IMR-90 (cell line): ENCODE results near the gene TTF2. TPM values are rescaled to one million over a fixed set of nuclear protein-coding genes. Genes with fewer than 3 reads are reported as not detected.

Experiments used
- ATAC-seq: fragments of 200-7000 bp; cut with Tn5 transposase; 2 replicates; pipeline ENCODE4 v1.9.1; 2020; ENCODE audit warnings: low read depth, mild to moderate bottlenecking, moderate library complexity
- BruUV-seq: library from RNA; stranded (reverse); fragments of 400-500 nt; replicated peaks from 2 replicates; lab custom pipeline; 2021; lab: Mats Ljungman, UMichigan
- CTCF ChIA-PET: fragments of 300-600 bp; formaldehyde crosslinking; extraction: SDS; loops from one replicate; lab custom pipeline; 2021; ENCODE audit warnings: antibody characterized with exemption; lab: Yijun Ruan, JAX
- POLR2A ChIA-PET: fragments of 300-600 bp; sonication (Branson Sonifier 250); formaldehyde crosslinking; loops from one replicate; lab custom pipeline; 2022; ENCODE audit warnings: antibody characterized with exemption; ENCODE audit not compliant: unreplicated experiment; lab: Charles Lee
- DNase-seq: peaks from one replicate; pipeline ENCODE4 v3.0.0; 2013
- H2AFZ ChIP-seq: replicated peaks from 2 replicates; pipeline ENCODE3; 2013; ENCODE audit warnings: low read length, mild to moderate bottlenecking; ENCODE audit not compliant: poor library complexity
- H2AK5ac ChIP-seq: 2 replicates; pipeline ENCODE4 v1.6.1; 2013; ENCODE audit warnings: low read depth, low read length, inconsistent platforms
- H2AK9ac ChIP-seq: replicated peaks from 2 replicates; pipeline ENCODE3; 2013; ENCODE audit warnings: mild to moderate bottlenecking, low read depth, low read length, moderate library complexity; ENCODE audit not compliant: poor library complexity
- H2BK120ac ChIP-seq: 2 replicates; pipeline ENCODE4 v1.6.1; 2013; ENCODE audit warnings: low read depth, low read length, inconsistent platforms
- H2BK15ac ChIP-seq: 3 replicates; pipeline ENCODE4 v1.6.1; 2013; ENCODE audit warnings: low read depth, low read length, inconsistent platforms
- H2BK20ac ChIP-seq: 2 replicates; pipeline ENCODE4 v1.6.1; 2013; ENCODE audit warnings: low read depth, mild to moderate bottlenecking, inconsistent platforms, low read length, moderate library complexity
- H2BK5ac ChIP-seq: 2 replicates; pipeline ENCODE4 v1.6.1; 2013; ENCODE audit warnings: mild to moderate bottlenecking, low read depth, low read length, inconsistent platforms; ENCODE audit not compliant: poor library complexity, severe bottlenecking
- H3K14ac ChIP-seq: replicated peaks from 2 replicates; pipeline ENCODE4 v1.6.1; 2013; ENCODE audit warnings: low read depth, low read length, inconsistent platforms
- H3K18ac ChIP-seq: 2 replicates; pipeline ENCODE4 v1.6.1; 2013; ENCODE audit warnings: low read depth, low read length, control low read depth
- H3K23ac ChIP-seq: 2 replicates; pipeline ENCODE4 v1.6.1; 2013; ENCODE audit warnings: low read depth, low read length, inconsistent platforms
- H3K27ac ChIP-seq: 2 replicates; pipeline ENCODE4 v1.5.1; 2013; ENCODE audit warnings: mild to moderate bottlenecking, control low read depth, low read length; ENCODE audit not compliant: insufficient read depth
- H3K27me3 ChIP-seq: 2 replicates; pipeline ENCODE4 v1.6.1; 2013; ENCODE audit warnings: low read length; ENCODE audit not compliant: control insufficient read depth, insufficient read depth
- H3K36me3 ChIP-seq: 2 replicates; pipeline ENCODE4 v1.6.1; 2013; ENCODE audit warnings: low read length, mixed read lengths; ENCODE audit not compliant: control insufficient read depth, insufficient read depth
- H3K4ac ChIP-seq: 2 replicates; pipeline ENCODE4 v1.6.1; 2013; ENCODE audit warnings: low read depth, low read length, inconsistent platforms
- H3K4me1 ChIP-seq: 2 replicates; pipeline ENCODE4 v1.6.1; 2013; ENCODE audit warnings: low read length, mixed read lengths; ENCODE audit not compliant: control insufficient read depth, insufficient read depth
- H3K4me2 ChIP-seq: 2 replicates; pipeline ENCODE4 v1.6.1; 2013; ENCODE audit warnings: low read depth, mild to moderate bottlenecking, control low read depth, low read length, moderate library complexity
- H3K4me3 ChIP-seq: 2 replicates; pipeline ENCODE4 v1.5.1; 2013; ENCODE audit warnings: low read depth, mild to moderate bottlenecking, control low read depth, low read length, moderate library complexity; ENCODE audit not compliant: insufficient read depth
- H3K56ac ChIP-seq: 2 replicates; pipeline ENCODE4 v1.6.1; 2013; ENCODE audit warnings: low read length, inconsistent platforms; ENCODE audit not compliant: insufficient read depth; ENCODE audit errors: extremely low read depth
- H3K79me1 ChIP-seq, 2 experiments: 2 replicates each; pipeline ENCODE4 v1.6.1; 2013; ENCODE audit warnings: low read length in 2 of 2, inconsistent platforms in 1 of 2, low read depth in 1 of 2
- H3K9ac ChIP-seq: 2 replicates; pipeline ENCODE4 v1.6.1; 2013; ENCODE audit warnings: low read depth, low read length, control low read depth
- H3K9me1 ChIP-seq: 2 replicates; pipeline ENCODE4 v1.6.1; 2013; ENCODE audit warnings: low read length, inconsistent platforms; ENCODE audit not compliant: insufficient read depth
- H3K9me3 ChIP-seq: 2 replicates; pipeline ENCODE4 v1.6.1; 2013; ENCODE audit warnings: low read length; ENCODE audit not compliant: control insufficient read depth, insufficient read depth
- H4K20me1 ChIP-seq: 2 replicates; pipeline ENCODE4 v1.6.1; 2013; ENCODE audit warnings: low read length, inconsistent platforms; ENCODE audit not compliant: insufficient read depth
- H4K5ac ChIP-seq: 2 replicates; pipeline ENCODE4 v1.6.1; 2013; ENCODE audit warnings: mild to moderate bottlenecking, low read depth, low read length, control low read depth
- H4K8ac ChIP-seq, 2 experiments: 2 replicates each; pipeline ENCODE4 v1.6.1; 2013; ENCODE audit warnings: low read depth in 2 of 2, low read length in 2 of 2, control low read depth in 1 of 2, inconsistent platforms in 1 of 2
- H4K91ac ChIP-seq: 2 replicates; pipeline ENCODE4 v1.6.1; 2013; ENCODE audit warnings: low read depth, low read length, inconsistent platforms; ENCODE audit not compliant: insufficient read depth
- POLR2A ChIP-seq: IDR thresholded peaks from 2 replicates; pipeline ENCODE4 v1.6.1; 2012; ENCODE audit warnings: mild to moderate bottlenecking, low read depth, low read length
- RCOR1 ChIP-seq: IDR thresholded peaks from 2 replicates; pipeline ENCODE4 v1.6.1; 2012; ENCODE audit warnings: mild to moderate bottlenecking, low read length, improper control_type of control experiment; ENCODE audit not compliant: insufficient replicate concordance
- RFX5 ChIP-seq: IDR thresholded peaks from 2 replicates; pipeline ENCODE4 v1.8.0; 2012; ENCODE audit warnings: low read depth, mild to moderate bottlenecking, low read length, moderate library complexity
- WGBS, 2 experiments: methylation state at CpG; one replicate each; pipeline versions ENCODE4 v1.1.5 to v1.1.7; 2013; ENCODE audit warnings: missing lambda C conversion rate in 2 of 2; ENCODE audit not compliant: insufficient read length in 1 of 2; ENCODE audit errors: extremely low coverage in 2 of 2; 5-methylcytosine and 5-hydroxymethylcytosine counted together
- dilution Hi-C: fragments of 300-500 bp; cut with HindIII; formaldehyde crosslinking; loops from one replicate; pipeline ENCODE4 v1.14.3; 2018; ENCODE audit warnings: low sequenced_read_pairs; ENCODE audit not compliant: unreplicated experiment
- in situ Hi-C: fragments of 300-500 bp; cut with MboI; formaldehyde crosslinking; loops from 3 replicates; pipeline ENCODE4 v1.14.3; 2019; ENCODE audit warnings: low sequenced_read_pairs, inconsistent platforms, mixed read lengths
- intact Hi-C: fragments of 100-400 bp; cut with micrococcal nuclease; formaldehyde crosslinking; loops from 2 replicates; pipeline ENCODE4 v1.10.0; 2022
- polyA plus RNA-seq, 3 experiments: library from polyadenylated mRNA; depleted of rRNA; stranded (reverse); fragments of >200 nt; gene quantifications; 2 replicates each; pipeline ENCODE4 v1.2.3, GENCODE V29; 2012; ENCODE audit warnings: low replicate concordance in 1 of 3
- total RNA-seq: library from RNA; depleted of rRNA; stranded (reverse); fragments of >200 nt; gene quantifications from 2 replicates; pipeline ENCODE4 v1.2.3, GENCODE V29; 2012

TTF2 gene
- total and polyA plus RNA-seq, 2 of the 4 experiments (the other 2 are of a cell fraction) = 11.5 to 14.7 TPM

DNA sequence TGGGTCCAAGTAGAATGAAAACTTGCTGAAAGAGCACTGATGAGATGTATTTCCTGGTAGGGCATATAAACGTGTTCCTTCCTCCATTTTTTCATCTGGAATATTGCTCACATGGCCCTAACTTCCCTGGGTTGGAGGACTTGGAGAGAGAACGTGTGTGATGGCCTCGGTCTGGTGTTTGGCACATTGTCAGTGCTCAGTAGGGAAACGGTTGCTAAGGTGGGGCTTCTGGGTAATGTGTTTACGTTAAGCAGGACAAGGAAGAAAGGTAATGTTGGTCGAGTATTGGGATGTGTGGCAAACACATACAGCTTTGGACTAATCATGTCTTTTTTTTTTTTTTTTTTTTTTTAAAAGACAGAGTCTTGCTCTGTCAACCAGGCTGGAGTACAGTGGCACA lies 6.2 kb downstream of the TTF2 start:
- H3K4ac ChIP-seq = no peak overlapping the region
- H3K27ac ChIP-seq = no peak overlapping the region
- ChIA-PET CTCF (interaction anchor here (1.3 to 4.4 kb wide), 3 partner anchors 62 to 273 kb away, joined by 3 to 43 read pairs (median 41); no protein-coding TSS in a partner anchor), POLR2A (no interaction called here)
- no peak overlapping the region for H3K18ac ChIP-seq
- intact Hi-C loops (loop anchor here (10.0 kb wide), 2 partner anchors 688 to 858 kb away; partner anchors contain the start of genes GDAP2 and WDR3), in situ Hi-C loops (no loop called here), dilution Hi-C loops (no loop called here)
- ATAC-seq (no peak), DNase-seq (no peak)
- H2BK120ac ChIP-seq = no peak overlapping the region
- no peak overlapping the region for H2BK20ac ChIP-seq
- no peak overlapping the region for H3K56ac ChIP-seq
- H3K79me1 ChIP-seq = peaks cover 5 to 9% of the 10 kb centered on the region in 2 experiments; a peak in 1 of 4 replicates
- no peak overlapping the region for H2BK5ac ChIP-seq
- H2AK9ac ChIP-seq = no peak overlapping the region
- H2BK15ac ChIP-seq = no peak overlapping the region
- no peak overlapping the region for H3K4me3 ChIP-seq
- H2AFZ ChIP-seq = no peak overlapping the region
- WGBS, 2 experiments = no CpG with 5 or more reads among the region's 6 CpGs
- H2AK5ac ChIP-seq = no peak overlapping the region
- no peak overlapping the region for H3K23ac ChIP-seq
- H3K9me1 ChIP-seq = no peaks in the 10 kb centered on the region
- no peaks in the 10 kb centered on the region; the same call in 1 of the 2 replicates for H3K36me3 ChIP-seq
- BruUV-seq = no TSS peak
- H4K91ac ChIP-seq = no peak overlapping the region
- TF ChIP-seq POLR2A (no peak), RCOR1 (no peak), RFX5 (no peak)
- no peaks in the 10 kb centered on the region for H3K9me3 ChIP-seq
- no peak overlapping the region for H3K9ac ChIP-seq
- no peak overlapping the region for H3K4me2 ChIP-seq
- H4K5ac ChIP-seq = no peak overlapping the region
- H4K8ac ChIP-seq = no peak overlapping the region
- no peaks in the 10 kb centered on the region for H3K4me1 ChIP-seq
- H4K20me1 ChIP-seq = no peaks in the 10 kb centered on the region
- no peak overlapping the region for H3K14ac ChIP-seq
- H3K27me3 ChIP-seq = no peaks in the 10 kb centered on the region
